SU-DHL-6 (cell line): ENCODE data around the gene NUFIP1.

Source experiments
- H2AFZ ChIP-seq: fragments of 200-600 bp; sonication (generic); 2 replicates; pipeline ENCODE4 v1.6.1; 2014; ENCODE audit warnings: low read depth, mild to moderate bottlenecking, moderate library complexity, mixed read lengths, antibody characterized with exemption, low read length; ENCODE audit not compliant: severe bottlenecking
- H3F3A ChIP-seq: fragments of 200-600 bp; shearing (Covaris generic); 2 replicates; pipeline ENCODE4 v1.6.0; 2016; ENCODE audit warnings: antibody characterized with exemption, mild to moderate bottlenecking; ENCODE audit not compliant: insufficient read depth
- H3K27ac ChIP-seq: fragments of 200-600 bp; sonication (generic); 2 replicates; pipeline ENCODE4 v1.5.1; 2016; ENCODE audit warnings: low read depth, mild to moderate bottlenecking, low read length, moderate library complexity, mixed read lengths
- H3K27me3 ChIP-seq: fragments of 200-600 bp; sonication (generic), shearing (Covaris generic); 2 replicates; pipeline ENCODE4 v1.6.0; 2014; ENCODE audit warnings: mild to moderate bottlenecking, low read length
- H3K36me3 ChIP-seq: fragments of 200-600 bp; sonication (generic); 2 replicates; pipeline ENCODE4 v1.6.1; 2014; ENCODE audit warnings: mild to moderate bottlenecking, low read length, mixed read lengths
- H3K4me2 ChIP-seq: fragments of 300-600, 200-600 bp; shearing (Covaris generic), sonication (generic); 2 replicates; pipeline ENCODE4 v1.6.0; 2014; ENCODE audit warnings: low read length, low read depth, mild to moderate bottlenecking; ENCODE audit not compliant: poor library complexity, severe bottlenecking
- H3K4me3 ChIP-seq: fragments of 200-600 bp; sonication (generic); 2 replicates; pipeline ENCODE4 v1.5.1; 2014; ENCODE audit warnings: antibody characterized with exemption, low read length, mild to moderate bottlenecking, mixed read lengths; ENCODE audit not compliant: insufficient read depth, poor library complexity, severe bottlenecking
- H3K79me2 ChIP-seq: fragments of 200-600 bp; sonication (generic); 2 replicates; pipeline ENCODE4 v1.6.1; 2014; ENCODE audit warnings: mild to moderate bottlenecking, low read length, moderate library complexity; ENCODE audit not compliant: insufficient read depth
- H3K9ac ChIP-seq: fragments of 200-600 bp; sonication (generic); 2 replicates; pipeline ENCODE4 v1.7.0; 2014; ENCODE audit warnings: mild to moderate bottlenecking, low read length
- H3K9me2 ChIP-seq: fragments of 200-600 bp; sonication (generic); replicated peaks from 2 replicates; pipeline ENCODE4 v1.6.1; 2014; ENCODE audit warnings: low read length; ENCODE audit not compliant: insufficient read depth
- H3K9me3 ChIP-seq: fragments of 200-600 bp; sonication (generic); 2 replicates; pipeline ENCODE4 v1.6.1; 2014; ENCODE audit warnings: low read length, mixed read lengths; ENCODE audit not compliant: insufficient read depth
- H4K20me1 ChIP-seq: fragments of 200-600 bp; sonication (generic); 2 replicates; pipeline ENCODE4 v1.6.1; 2014; ENCODE audit warnings: low read depth, mild to moderate bottlenecking, antibody characterized with exemption, low read length, moderate library complexity, mixed read lengths
- CTCF ChIP-seq: fragments of 200-600 bp; sonication (generic); IDR thresholded peaks from one replicate; pipeline ENCODE4 v1.5.1; 2017; ENCODE audit warnings: antibody characterized with exemption, mild to moderate bottlenecking, low read length, moderate library complexity; ENCODE audit not compliant: insufficient read depth, poor library complexity, severe bottlenecking
- EZH2phosphoT487 ChIP-seq: fragments of 200-600 bp; sonication (generic), shearing (Covaris generic); conservative IDR thresholded peaks from 2 replicates; pipeline ENCODE4 v1.6.1; 2018; ENCODE audit warnings: mild to moderate bottlenecking, antibody characterized with exemption, low read length, moderate library complexity, mixed read lengths

Gene NUFIP1

GRCh38 chr13:44929692-44930091 is 59.6 kb downstream of the NUFIP1 start:
- no peak overlapping the region for H3K27ac ChIP-seq
- H3K36me3 ChIP-seq, result no peaks in the 10 kb centered on the region
- H2AFZ ChIP-seq, result no peak overlapping the region
- no peaks in the 10 kb centered on the region for H4K20me1 ChIP-seq
- no peaks in the 10 kb centered on the region for H3K9me3 ChIP-seq
- no peak overlapping the region for H3K4me3 ChIP-seq
- TF ChIP-seq CTCF (no peak), EZH2phosphoT487 (no peak)
- no peak overlapping the region for H3K4me2 ChIP-seq
- no peaks in the 10 kb centered on the region for H3K27me3 ChIP-seq
- no peaks in the 10 kb centered on the region for H3F3A ChIP-seq
- no peak overlapping the region for H3K9ac ChIP-seq
- no peaks in the 10 kb centered on the region for H3K79me2 ChIP-seq
- H3K9me2 ChIP-seq, result no peaks in the 10 kb centered on the region

- no peak for TF ChIP-seq EZH2phosphoT487
- no peak for TF ChIP-seq CTCF
- Histone ChIP-seq H3K9me3 (no peaks in the 10 kb centered on the region), H3K9ac (no peak overlapping the region), H3K79me2 (no peaks in the 10 kb centered on the region), H3K9me2 (no peaks in the 10 kb centered on the region), H2AFZ (no peak overlapping the region), H3K27me3 (no peaks in the 10 kb centered on the region), H4K20me1 (no peaks in the 10 kb centered on the region), H3K36me3 (no peaks in the 10 kb centered on the region), H3K4me3 (no peak overlapping the region), H3K4me2 (no peak overlapping the region), H3F3A (no peaks in the 10 kb centered on the region), H3K27ac (no peak overlapping the region)
Observed at GRCh38 chr13:44927968-44928367, 61.3 kb downstream of the NUFIP1 start.

- Histone ChIP-seq H4K20me1 (no peaks in the 10 kb centered on the region), H3K79me2 (no peaks in the 10 kb centered on the region), H3K9me2 (no peaks in the 10 kb centered on the region), H3K9me3 (no peaks in the 10 kb centered on the region), H3K9ac (no peak overlapping the region), H3F3A (no peaks in the 10 kb centered on the region), H3K36me3 (no peaks in the 10 kb centered on the region), H2AFZ (no peak overlapping the region), H3K4me3 (no peak overlapping the region), H3K4me2 (no peak overlapping the region), H3K27ac (no peak overlapping the region), H3K27me3 (no peaks in the 10 kb centered on the region)
- TF ChIP-seq CTCF, result no peak
- TF ChIP-seq EZH2phosphoT487, result no peak
Observed at GRCh38 chr13:44921931-44922758, 67.1 kb downstream of the NUFIP1 start.
